Stomach (tissue), 9 donors: Measurements from ENCODE around the gene JMJD4. TPM values are rescaled to one million over a fixed set of nuclear protein-coding genes. Genes with fewer than 3 reads are reported as not detected.
A peak's percentile ranks its signal among the peaks of the same experiment; 100 is the strongest.

Source experiments
- DNase-seq, 2 donors: peaks; one replicate each; pipeline versions ENCODE4 v3.0.0 to v3.0.0-alpha.2; 2013 to 2019
- H3K27ac ChIP-seq, 5 donors: fragments of 200-600 bp in 4 of 5; sonication (generic) in 4 of 5; one replicate each; pipeline ENCODE4 v1.5.1; 2013 to 2019; ENCODE audit warnings: mild to moderate bottlenecking in 1 of 5, moderate library complexity in 1 of 5
- H3K27me3 ChIP-seq, 3 donors: fragments of 200-600 bp; sonication (generic); one replicate each; pipeline ENCODE4 v1.5.1; 2017 to 2019; ENCODE audit warnings: mixed run types in 1 of 3
- H3K36me3 ChIP-seq, 4 donors: fragments of 200-600 bp; sonication (generic); 1 replicate in 3 of 4; 2 replicates in 1 of 4; pipeline ENCODE4 v1.5.1; 2016 to 2019
- H3K4me1 ChIP-seq, 4 donors: fragments of 200-600 bp; sonication (generic); one replicate each; pipeline ENCODE4 v1.5.1; 2016 to 2019
- H3K4me3 ChIP-seq, 4 donors: fragments of 200-600 bp; sonication (generic) in 3 of 4; one replicate each; pipeline ENCODE4 v1.5.1; 2016 to 2019; ENCODE audit warnings: mild to moderate bottlenecking in 1 of 4
- H3K9me3 ChIP-seq, 4 donors: fragments of 200-600 bp; sonication (generic); one replicate each; pipeline ENCODE4 v1.5.1; 2016 to 2019
- EP300 ChIP-seq: sonication (generic); formaldehyde crosslinking; IDR thresholded peaks from one replicate; pipeline ENCODE4 v1.6.1; 2017; ENCODE audit warnings: antibody characterized with exemption
- POLR2A ChIP-seq, 4 donors: fragments of 450-650 bp; IDR thresholded peaks; one replicate each; pipeline ENCODE4 v1.6.1; 2016; ENCODE audit warnings: antibody characterized with exemption in 4 of 4, control low read depth in 2 of 4, mild to moderate bottlenecking in 1 of 4, moderate library complexity in 1 of 4
- POLR2AphosphoS5 ChIP-seq, 3 donors: sonication (generic); formaldehyde crosslinking; IDR thresholded peaks; one replicate each; pipeline ENCODE4 v1.6.1; 2016; ENCODE audit warnings: antibody characterized with exemption in 3 of 3
- WGBS, 5 donors: extraction: QIAGEN DNeasy Blood & Tissue Kit in 3 of 5; methylation state at CpG; one replicate each; pipeline versions ENCODE4 v1.1.5 to v1.1.7; 2013 to 2018; 5-methylcytosine and 5-hydroxymethylcytosine counted together
- intact Hi-C: fragments of 100-400 bp; cut with DNase I; formaldehyde crosslinking; loops from one replicate; pipeline ENCODE4 v1.15.1; 2023; ENCODE audit warnings: low total_unique reads
- polyA plus RNA-seq, 3 donors: library from polyadenylated mRNA; stranded (reverse); fragments of 200-250 nt; gene quantifications; one replicate each; pipeline ENCODE4 v1.2.3, GENCODE V29; 2013
- total RNA-seq, 5 donors: library from RNA; depleted of rRNA; stranded (reverse); fragments of >200 nt; gene quantifications; one replicate each; pipeline versions ENCODE4 v1.1.0 to v1.2.3, GENCODE V29; 2014 to 2016
- TF ChIP-seq, protein P1 (sequence below), 7 experiments: fragments of 450-650 bp in 4 of 7; fragments of 200-600 bp in 3 of 7; sonication (generic) in 3 of 7; IDR thresholded peaks; one replicate each; pipeline ENCODE4 v1.5.1; 2016 to 2019; ENCODE audit warnings: antibody characterized with exemption in 7 of 7, control low read depth in 2 of 7, mild to moderate bottlenecking in 1 of 7
- donor health status: healthy with polysubstance abuse.
- donor health status: Bipolar disorder and iron deficiency.
- donor health status: healthy.

Gene JMJD4
- total and polyA plus RNA-seq, 8 donors = 2.3 to 26.8 (median 11.3) TPM

DNA sequence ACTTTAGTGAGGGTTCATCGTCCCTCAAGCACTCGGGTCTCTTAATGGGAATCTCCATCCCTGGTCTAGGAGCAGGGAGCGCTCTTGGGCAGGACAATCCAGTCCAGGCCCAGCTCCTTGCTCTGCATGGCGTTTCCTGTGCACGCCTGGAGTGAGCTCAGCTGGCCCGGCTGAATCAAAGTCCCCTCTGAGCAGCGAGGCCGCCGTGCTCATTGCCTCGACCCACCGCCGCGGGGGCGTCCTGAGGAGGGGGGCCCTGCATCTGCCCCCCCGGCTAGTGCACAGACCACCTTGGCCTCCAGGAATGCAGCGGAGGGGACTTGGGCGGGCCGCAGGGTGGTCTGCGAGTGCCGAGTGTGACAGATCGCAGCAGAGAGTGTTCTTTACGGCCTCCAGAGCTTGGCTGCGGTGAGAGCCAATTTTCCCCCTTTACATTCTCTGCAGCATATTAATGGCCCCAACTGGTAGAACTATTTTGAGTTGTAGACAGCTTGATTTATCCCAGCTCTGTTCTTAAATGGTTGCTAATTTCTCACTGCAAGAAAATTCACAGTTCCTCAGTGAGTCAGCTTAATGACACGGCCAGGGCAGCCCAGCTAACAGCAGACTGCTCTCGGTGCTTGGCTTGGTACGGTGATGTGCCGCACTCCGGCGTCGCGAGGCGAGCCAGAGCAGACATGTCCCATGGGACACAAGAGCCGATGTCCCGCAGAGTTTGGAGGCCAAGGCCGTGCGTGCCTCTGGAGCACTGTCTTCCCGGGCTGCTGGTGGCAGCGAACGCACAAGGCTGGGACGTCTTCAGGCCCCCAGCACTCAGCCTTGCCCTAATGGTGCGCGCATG is 39.9 kb upstream of the JMJD4 start:
- peak in 1 of 2 donors; percentile 63 for DNase-seq
- Histone ChIP-seq H3K4me3 (no peak overlapping the region), H3K4me1 (peaks cover 0 to 25% (median 7%) of the 10 kb centered on the region in 4 donors), H3K27ac (peak overlapping the region in 2 of 5 donors; percentile 65 to 80), H3K27me3 (no peaks in the 10 kb centered on the region), H3K36me3 (peaks cover 0 to 77% (median 47%) of the 10 kb centered on the region in 4 donors), H3K9me3 (no peaks in the 10 kb centered on the region)
- intact Hi-C loops = no loop called here
- WGBS, 5 donors = 80 to 94% (median 87%) methylated on average over 25 to 42 of the region's 42 CpGs
- TF ChIP-seq POLR2AphosphoS5 (IDR thresholded peaks at IDR 0.05) (peak in 1 of 3 donors; percentile 56), EP300 (no peak)

GRCh38 chr1:227774051-227774731 is 39.1 kb upstream of the JMJD4 start:
- Histone ChIP-seq H3K27me3 (no peaks in the 10 kb centered on the region), H3K4me3 (no peak overlapping the region), H3K9me3 (no peaks in the 10 kb centered on the region), H3K27ac (peak overlapping the region in 1 of 5 donors; percentile 80), H3K4me1 (peaks cover 0 to 25% (median 7%) of the 10 kb centered on the region in 4 donors), H3K36me3 (peaks cover 4 to 77% (median 50%) of the 10 kb centered on the region in 4 donors)
- intact Hi-C loops = no loop called here
- no peak for TF ChIP-seq POLR2AphosphoS5 (IDR thresholded peaks at IDR 0.05)
- TF ChIP-seq, protein P1, sequence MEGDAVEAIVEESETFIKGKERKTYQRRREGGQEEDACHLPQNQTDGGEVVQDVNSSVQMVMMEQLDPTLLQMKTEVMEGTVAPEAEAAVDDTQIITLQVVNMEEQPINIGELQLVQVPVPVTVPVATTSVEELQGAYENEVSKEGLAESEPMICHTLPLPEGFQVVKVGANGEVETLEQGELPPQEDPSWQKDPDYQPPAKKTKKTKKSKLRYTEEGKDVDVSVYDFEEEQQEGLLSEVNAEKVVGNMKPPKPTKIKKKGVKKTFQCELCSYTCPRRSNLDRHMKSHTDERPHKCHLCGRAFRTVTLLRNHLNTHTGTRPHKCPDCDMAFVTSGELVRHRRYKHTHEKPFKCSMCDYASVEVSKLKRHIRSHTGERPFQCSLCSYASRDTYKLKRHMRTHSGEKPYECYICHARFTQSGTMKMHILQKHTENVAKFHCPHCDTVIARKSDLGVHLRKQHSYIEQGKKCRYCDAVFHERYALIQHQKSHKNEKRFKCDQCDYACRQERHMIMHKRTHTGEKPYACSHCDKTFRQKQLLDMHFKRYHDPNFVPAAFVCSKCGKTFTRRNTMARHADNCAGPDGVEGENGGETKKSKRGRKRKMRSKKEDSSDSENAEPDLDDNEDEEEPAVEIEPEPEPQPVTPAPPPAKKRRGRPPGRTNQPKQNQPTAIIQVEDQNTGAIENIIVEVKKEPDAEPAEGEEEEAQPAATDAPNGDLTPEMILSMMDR (IDR thresholded peaks at IDR 0.05) = no peak
- no peak for TF ChIP-seq EP300
- TF ChIP-seq POLR2A (IDR thresholded peaks at IDR 0.05) = no peak
- DNase-seq = peak in 1 of 2 donors; percentile 37
- WGBS, 5 donors = 82 to 94% (median 87%) methylated on average over 11 to 13 of the region's 13 CpGs

GRCh38 chr1:227773558-227773957 is 38.5 kb upstream of the JMJD4 start:
- no peak overlapping the region for H3K4me3 ChIP-seq
- intact Hi-C loops = no loop called here
- H3K36me3 ChIP-seq = peaks cover 10 to 79% (median 57%) of the 10 kb centered on the region in 4 donors
- no peak overlapping the region for H3K27ac ChIP-seq
- TF ChIP-seq POLR2A (IDR thresholded peaks at IDR 0.05) (no peak), EP300 (no peak), POLR2AphosphoS5 (IDR thresholded peaks at IDR 0.05) (no peak)
- TF ChIP-seq, protein P1 (IDR thresholded peaks at IDR 0.05) = no peak
- 85 to 94% (median 90%) methylated on average over 15 of the region's 15 CpGs for WGBS, 5 donors
- DNase-seq = no peak
- H3K27me3 ChIP-seq = no peaks in the 10 kb centered on the region
- H3K4me1 ChIP-seq = peaks cover 0 to 25% (median 7%) of the 10 kb centered on the region in 4 donors
- H3K9me3 ChIP-seq = no peaks in the 10 kb centered on the region

DNA sequence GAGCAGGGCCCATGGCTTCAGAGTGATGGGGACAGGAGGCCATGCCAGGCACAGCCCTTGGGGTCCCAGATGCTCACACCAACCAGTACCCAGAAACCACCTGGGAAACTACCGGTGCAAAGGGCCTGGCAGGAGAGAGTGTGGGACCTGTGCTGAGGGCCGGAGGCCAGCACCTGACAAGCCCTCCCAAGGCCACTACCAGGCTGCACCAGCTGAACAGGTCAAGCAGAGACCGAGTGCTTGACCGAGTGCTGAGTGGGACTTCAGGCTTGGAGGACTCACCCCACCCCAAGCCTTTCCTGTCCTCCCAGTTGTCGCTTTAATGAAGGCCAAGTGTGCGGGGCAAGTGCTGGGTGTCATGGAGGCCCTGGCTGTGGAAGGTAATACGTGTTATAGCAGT is 36.7 kb upstream of the JMJD4 start:
- TF ChIP-seq POLR2AphosphoS5 (IDR thresholded peaks at IDR 0.05) (no peak), EP300 (no peak), POLR2A (IDR thresholded peaks at IDR 0.05) (no peak)
- TF ChIP-seq, protein P1 (IDR thresholded peaks at IDR 0.05) = no peak
- Histone ChIP-seq H3K4me3 (no peak overlapping the region), H3K36me3 (peaks cover 28 to 89% (median 74%) of the 10 kb centered on the region in 4 donors), H3K9me3 (no peaks in the 10 kb centered on the region), H3K27me3 (no peaks in the 10 kb centered on the region), H3K27ac (no peak overlapping the region), H3K4me1 (peaks cover 0 to 32% (median 7%) of the 10 kb centered on the region in 4 donors)
- DNase-seq = no peak
- intact Hi-C loops = no loop called here
- 95 to 99% (median 95%) methylated on average over 5 to 7 of the region's 7 CpGs for whole genome bisulfite sequencing, 5 donors
